Tibial artery (tissue), 4 donors: ENCODE data around the gene APBB2.

Experiments
- DNase-seq, 2 donors: peaks; one replicate each; pipeline ENCODE4 v3.0.0-alpha.2; 2019
- H3K27ac ChIP-seq, 2 donors: fragments of 200-600 bp; sonication (generic) in 1 of 2; 1 replicate in 1 of 2; 2 replicates in 1 of 2; pipeline ENCODE4 v1.5.1; 2018 to 2019; ENCODE audit warnings: mild to moderate bottlenecking in 1 of 2
- H3K27me3 ChIP-seq, 2 donors: fragments of 200-600 bp; sonication (generic) in 1 of 2; one replicate each; pipeline versions ENCODE4 v1.5.1 to v1.6.0; 2016 to 2019
- H3K36me3 ChIP-seq, 3 donors: fragments of 200-600 bp; sonication (generic) in 2 of 3; one replicate each; pipeline ENCODE4 v1.5.1; 2016 to 2019; ENCODE audit warnings: mild to moderate bottlenecking in 2 of 3
- H3K4me1 ChIP-seq, 4 donors: fragments of 200-600 bp; sonication (generic) in 2 of 4; 1 replicate in 3 of 4; 2 replicates in 1 of 4; pipeline ENCODE4 v1.5.1; 2016 to 2019
- H3K4me3 ChIP-seq, 2 donors: fragments of 200-600 bp; sonication (generic) in 1 of 2; 1 replicate in 1 of 2; 2 replicates in 1 of 2; pipeline ENCODE4 v1.5.1; 2018 to 2019; ENCODE audit warnings: mild to moderate bottlenecking in 2 of 2
- H3K9me3 ChIP-seq, 3 donors: fragments of 200-600 bp; sonication (generic) in 1 of 3; one replicate each; pipeline ENCODE4 v1.5.1; 2016 to 2019
- intact Hi-C: fragments of 100-400 bp; cut with DNase I; formaldehyde crosslinking; loops from one replicate; pipeline ENCODE4 v1.15.0; 2023; ENCODE audit warnings: low total_unique reads
- TF ChIP-seq, protein P1 (sequence below), 2 experiments: fragments of 200-600 bp in 1 of 2; fragments of 450-650 bp in 1 of 2; IDR thresholded peaks; one replicate each; pipeline ENCODE4 v1.5.1; 2017 to 2019; ENCODE audit warnings: antibody characterized with exemption in 2 of 2, mild to moderate bottlenecking in 1 of 2, moderate library complexity in 1 of 2

Gene APBB2

GRCh38 chr4:40878548-40879055 lies 335.7 kb downstream of the APBB2 start:
- H3K4me3 ChIP-seq: peak overlapping the region; percentile 8 to 12
- intact Hi-C loops: no loop called here
- H3K27ac ChIP-seq: peak overlapping the region; percentile 71 to 78
- H3K36me3 ChIP-seq: peaks cover 4 to 16% (median 7%) of the 10 kb centered on the region in 3 donors
- no peaks in the 10 kb centered on the region for H3K9me3 ChIP-seq
- TF ChIP-seq, protein P1, sequence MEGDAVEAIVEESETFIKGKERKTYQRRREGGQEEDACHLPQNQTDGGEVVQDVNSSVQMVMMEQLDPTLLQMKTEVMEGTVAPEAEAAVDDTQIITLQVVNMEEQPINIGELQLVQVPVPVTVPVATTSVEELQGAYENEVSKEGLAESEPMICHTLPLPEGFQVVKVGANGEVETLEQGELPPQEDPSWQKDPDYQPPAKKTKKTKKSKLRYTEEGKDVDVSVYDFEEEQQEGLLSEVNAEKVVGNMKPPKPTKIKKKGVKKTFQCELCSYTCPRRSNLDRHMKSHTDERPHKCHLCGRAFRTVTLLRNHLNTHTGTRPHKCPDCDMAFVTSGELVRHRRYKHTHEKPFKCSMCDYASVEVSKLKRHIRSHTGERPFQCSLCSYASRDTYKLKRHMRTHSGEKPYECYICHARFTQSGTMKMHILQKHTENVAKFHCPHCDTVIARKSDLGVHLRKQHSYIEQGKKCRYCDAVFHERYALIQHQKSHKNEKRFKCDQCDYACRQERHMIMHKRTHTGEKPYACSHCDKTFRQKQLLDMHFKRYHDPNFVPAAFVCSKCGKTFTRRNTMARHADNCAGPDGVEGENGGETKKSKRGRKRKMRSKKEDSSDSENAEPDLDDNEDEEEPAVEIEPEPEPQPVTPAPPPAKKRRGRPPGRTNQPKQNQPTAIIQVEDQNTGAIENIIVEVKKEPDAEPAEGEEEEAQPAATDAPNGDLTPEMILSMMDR (IDR thresholded peaks at IDR 0.05): no peak
- H3K27me3 ChIP-seq: no peaks in the 10 kb centered on the region
- H3K4me1 ChIP-seq: peaks cover 0 to 61% (median 26%) of the 10 kb centered on the region in 4 donors
- peak; percentile 28 to 83 for DNase-seq

DNA sequence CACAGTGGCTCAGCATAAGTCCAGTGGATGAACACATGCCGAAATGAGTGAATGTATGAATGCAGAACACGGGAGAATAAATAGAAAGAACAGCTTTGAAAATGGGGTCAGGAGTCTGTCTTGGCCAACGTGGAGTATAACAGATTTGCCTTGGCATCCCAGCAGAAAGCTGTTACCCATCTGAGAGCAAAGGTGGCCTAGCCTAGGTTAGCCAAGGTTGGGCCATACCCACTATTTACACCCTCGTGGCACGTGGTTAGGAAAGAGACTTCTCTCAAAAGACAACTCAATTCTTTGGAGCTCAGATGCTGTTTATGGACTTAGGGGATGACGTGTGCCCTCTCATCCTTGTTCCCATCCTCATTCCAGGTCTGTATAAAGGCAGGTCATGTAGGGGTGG lies 337.3 kb downstream of the APBB2 start:
- Histone ChIP-seq H3K27ac (peak overlapping the region; percentile 71 to 78), H3K27me3 (no peaks in the 10 kb centered on the region), H3K9me3 (no peaks in the 10 kb centered on the region), H3K4me3 (no peak overlapping the region), H3K36me3 (peaks cover 0 to 18% (median 0%) of the 10 kb centered on the region in 3 donors), H3K4me1 (peaks cover 0 to 52% (median 25%) of the 10 kb centered on the region in 4 donors)
- DNase-seq: no peak
- TF ChIP-seq, protein P1 (IDR thresholded peaks at IDR 0.05): no peak
- intact Hi-C loops: no loop called here

DNA sequence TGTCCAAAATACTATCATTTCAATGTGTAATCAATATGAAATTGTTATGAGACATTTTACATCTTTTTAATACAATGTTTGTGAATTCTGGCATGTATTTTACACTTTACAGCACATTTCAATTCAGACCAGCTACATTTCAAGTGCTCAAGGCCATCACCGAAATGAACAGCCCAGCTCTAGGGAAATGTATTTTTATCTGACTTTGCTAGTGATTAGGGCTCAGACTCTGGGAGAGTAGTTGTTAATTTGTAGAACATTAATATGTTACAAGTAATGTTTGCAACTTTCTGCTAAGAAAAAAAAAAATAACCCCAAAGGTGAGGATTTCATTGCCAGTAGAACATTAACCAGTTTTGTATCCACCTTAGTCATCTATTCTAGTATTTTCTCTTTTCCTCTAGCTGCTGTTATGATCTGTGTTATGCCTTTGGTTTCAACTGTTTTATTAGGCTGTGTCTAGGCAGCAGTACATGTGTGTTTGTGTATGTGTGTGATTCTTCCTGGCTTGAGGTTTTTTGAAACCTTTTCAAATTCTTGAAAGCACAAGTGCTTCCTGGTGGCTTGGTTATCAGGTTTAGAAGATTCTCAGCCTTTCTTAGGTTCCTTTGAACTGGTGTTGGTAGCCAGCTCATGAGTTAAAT lies 338.7 kb downstream of the APBB2 start:
- no peaks in the 10 kb centered on the region for H3K27me3 ChIP-seq
- no peak overlapping the region for H3K4me3 ChIP-seq
- TF ChIP-seq, protein P1 (IDR thresholded peaks at IDR 0.05): no peak
- H3K36me3 ChIP-seq: peaks cover 0 to 19% (median 0%) of the 10 kb centered on the region in 3 donors
- peaks cover 0 to 52% (median 24%) of the 10 kb centered on the region in 4 donors for H3K4me1 ChIP-seq
- no peaks in the 10 kb centered on the region for H3K9me3 ChIP-seq
- intact Hi-C loops: no loop called here
- H3K27ac ChIP-seq: peak overlapping the region in 1 of 2 donors; percentile 78
- DNase-seq: no peak

DNA sequence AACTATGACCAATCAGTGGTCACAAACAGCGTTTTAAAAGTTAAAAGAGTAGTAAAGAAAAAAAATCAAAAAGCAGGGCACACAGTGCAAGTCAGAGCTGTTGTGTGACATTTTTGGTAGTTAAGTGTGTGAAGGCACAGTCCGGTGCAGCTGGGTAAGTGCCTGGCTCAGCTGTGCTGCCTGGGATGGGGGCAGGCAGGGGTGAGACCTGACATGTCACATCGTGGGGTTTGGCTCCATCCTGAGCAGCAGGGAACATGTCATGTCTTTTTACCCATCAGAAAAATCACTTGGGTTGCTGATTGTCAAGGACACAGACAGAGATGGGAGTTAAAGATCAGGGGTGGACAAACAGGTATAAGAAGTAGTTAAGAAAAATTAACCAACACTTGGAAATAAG lies 339.4 kb downstream of the APBB2 start:
- H3K4me3 ChIP-seq: no peak overlapping the region
- DNase-seq: no peak
- no peaks in the 10 kb centered on the region for H3K9me3 ChIP-seq
- peaks cover 0 to 59% (median 24%) of the 10 kb centered on the region in 4 donors for H3K4me1 ChIP-seq
- TF ChIP-seq, protein P1 (IDR thresholded peaks at IDR 0.05): no peak
- H3K36me3 ChIP-seq: peaks cover 0 to 13% (median 0%) of the 10 kb centered on the region in 3 donors
- intact Hi-C loops: no loop called here
- no peaks in the 10 kb centered on the region for H3K27me3 ChIP-seq
- H3K27ac ChIP-seq: peak overlapping the region in 1 of 2 donors; percentile 78

GRCh38 chr4:40874331-40874730 lies 340.0 kb downstream of the APBB2 start:
- Histone ChIP-seq H3K9me3 (no peaks in the 10 kb centered on the region), H3K36me3 (peaks cover 0 to 13% (median 0%) of the 10 kb centered on the region in 3 donors), H3K27me3 (no peaks in the 10 kb centered on the region), H3K27ac (no peak overlapping the region), H3K4me1 (peaks cover 0 to 55% (median 23%) of the 10 kb centered on the region in 4 donors), H3K4me3 (no peak overlapping the region)
- intact Hi-C loops: no loop called here
- DNase-seq: no peak
- TF ChIP-seq, protein P1 (IDR thresholded peaks at IDR 0.05): no peak
